GM19438 (cell line): ENCODE results near the gene CHL1.

Experiments used
- ATAC-seq: cut with Tn5 transposase; IDR thresholded peaks from one replicate; pipeline ENCODE4 v1.9.1; 2021; ENCODE audit warnings: low read depth; ENCODE audit not compliant: unreplicated experiment

CHL1 gene

DNA sequence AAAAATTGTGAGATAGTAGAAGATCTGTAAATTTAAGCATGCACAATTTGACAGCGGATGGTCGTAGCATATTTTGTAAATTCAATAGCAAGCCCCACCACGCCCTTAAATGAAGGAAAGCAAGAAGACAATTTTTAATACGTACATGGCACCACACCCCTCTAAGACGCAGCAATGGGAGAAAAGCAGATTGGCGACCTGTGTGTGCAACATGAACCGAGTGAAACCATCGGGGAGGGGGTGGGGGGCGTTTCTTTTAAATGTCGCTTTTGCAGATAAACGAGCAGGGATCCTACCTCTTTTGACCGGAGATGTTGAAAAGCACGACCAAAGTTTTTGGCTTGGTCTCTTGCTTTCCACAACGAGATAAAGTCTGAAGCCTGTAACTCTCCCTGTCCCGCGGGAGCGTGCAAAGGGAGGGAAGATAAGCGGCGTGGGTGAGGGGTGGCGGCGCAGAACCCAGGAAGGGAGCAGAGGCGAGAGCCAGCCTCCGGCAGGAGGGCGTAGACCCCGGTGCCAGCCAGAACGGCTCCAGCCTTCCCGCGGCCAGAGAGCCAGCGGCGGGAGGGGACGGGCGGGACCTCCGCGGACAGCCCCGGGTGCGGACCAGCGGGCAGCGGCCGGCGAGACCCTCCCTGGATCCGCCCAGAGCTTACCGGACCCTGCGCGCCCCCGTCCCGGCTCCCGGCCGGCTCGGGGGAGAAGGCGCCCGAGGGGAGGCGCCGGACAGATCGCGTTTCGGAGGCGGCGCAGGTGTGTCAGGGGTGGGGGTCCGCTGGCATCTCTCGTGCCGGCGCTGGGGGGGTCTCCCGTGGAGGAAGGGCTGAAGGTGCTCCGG is at the start of gene CHL1:
CHL1 (plus strand) TSS at position 453 of the 838 bp plus-strand sequence. CDS start 123,014 bp downstream, outside the sequence.
- no peak for ATAC-seq

GRCh38 chr3:151614-152189 is 44.9 kb upstream of the CHL1 start:
- no peak for ATAC-seq

DNA sequence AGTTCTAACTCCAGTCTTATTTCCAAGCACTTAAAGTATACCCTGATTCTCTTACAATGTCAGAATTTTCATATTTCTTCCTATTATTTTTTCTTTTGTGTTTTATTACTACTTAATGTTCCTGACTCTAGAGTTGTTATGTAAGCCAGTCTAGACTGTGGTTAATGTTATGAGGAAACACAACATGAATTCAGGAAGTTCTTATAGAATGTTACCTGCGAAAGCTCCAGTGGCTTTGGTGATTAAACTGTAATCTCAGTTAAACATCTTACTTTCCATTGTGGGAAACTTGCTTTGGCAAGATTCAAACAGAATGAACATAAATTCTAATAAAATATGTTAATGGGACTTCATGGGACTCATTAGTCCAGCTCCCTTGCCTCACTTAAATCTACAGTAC is 36.6 kb upstream of the CHL1 start:
- ATAC-seq: no peak

GRCh38 chr3:166071-166470 is 30.5 kb upstream of the CHL1 start:
- ATAC-seq: no peak

DNA sequence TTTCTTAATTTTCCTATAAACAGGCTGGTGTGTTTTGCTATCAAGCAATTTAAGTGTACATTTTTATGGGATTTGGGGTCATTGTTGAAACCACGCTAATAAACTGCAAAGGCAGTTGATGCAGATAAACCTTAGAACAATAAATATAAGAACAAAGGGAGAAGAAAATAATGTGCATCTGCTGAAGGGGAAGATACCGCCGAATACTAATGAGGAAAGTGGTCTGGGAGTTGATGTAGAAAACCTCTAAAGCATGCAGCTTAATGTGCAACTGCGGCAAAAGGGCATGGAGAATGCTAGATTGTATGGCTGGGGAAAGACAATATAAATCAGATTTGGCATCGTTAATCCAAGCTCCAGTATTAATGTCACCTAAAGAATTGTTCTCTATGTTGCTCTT is 29.8 kb upstream of the CHL1 start:
- ATAC-seq: no peak

DNA sequence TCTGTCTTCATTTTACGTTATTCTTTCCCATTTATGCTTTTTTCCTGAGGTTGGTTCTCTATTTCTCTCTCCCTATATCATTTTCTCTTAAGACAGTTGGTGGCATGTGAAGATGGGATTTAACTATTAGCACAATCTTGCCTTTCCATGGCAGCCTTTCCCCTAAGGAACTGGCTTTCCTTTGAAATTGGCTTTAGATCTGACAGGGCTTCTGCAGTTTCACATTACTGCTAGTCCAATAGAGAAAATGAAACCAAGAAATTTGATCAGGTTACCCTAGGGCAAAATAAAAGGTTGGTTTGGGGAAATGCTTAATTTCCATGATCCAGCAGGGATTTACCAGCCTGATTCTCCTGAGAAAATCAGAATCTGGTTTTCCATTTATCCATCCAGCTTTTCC is 22.7 kb upstream of the CHL1 start:
- peak; percentile 92 for ATAC-seq

DNA sequence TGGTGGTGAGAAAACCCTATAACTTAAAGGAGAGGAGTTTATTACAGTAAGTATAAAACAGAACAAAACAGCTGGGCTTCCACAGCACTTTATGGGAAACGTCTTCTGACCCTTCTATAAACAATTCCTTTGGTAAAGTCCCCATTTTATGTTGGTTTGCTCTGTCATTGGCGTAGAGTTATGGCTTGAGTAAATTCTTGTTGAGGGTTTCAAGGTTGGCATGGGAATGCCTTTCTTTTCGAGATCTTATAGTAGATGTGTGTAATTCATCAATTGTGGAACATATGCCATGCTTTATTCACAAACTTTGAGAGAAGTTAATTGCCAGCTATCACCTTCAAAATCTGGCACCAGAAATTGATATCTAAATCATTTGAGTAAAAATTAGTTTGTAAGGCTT is 11.6 kb upstream of the CHL1 start:
- no peak for ATAC-seq

DNA sequence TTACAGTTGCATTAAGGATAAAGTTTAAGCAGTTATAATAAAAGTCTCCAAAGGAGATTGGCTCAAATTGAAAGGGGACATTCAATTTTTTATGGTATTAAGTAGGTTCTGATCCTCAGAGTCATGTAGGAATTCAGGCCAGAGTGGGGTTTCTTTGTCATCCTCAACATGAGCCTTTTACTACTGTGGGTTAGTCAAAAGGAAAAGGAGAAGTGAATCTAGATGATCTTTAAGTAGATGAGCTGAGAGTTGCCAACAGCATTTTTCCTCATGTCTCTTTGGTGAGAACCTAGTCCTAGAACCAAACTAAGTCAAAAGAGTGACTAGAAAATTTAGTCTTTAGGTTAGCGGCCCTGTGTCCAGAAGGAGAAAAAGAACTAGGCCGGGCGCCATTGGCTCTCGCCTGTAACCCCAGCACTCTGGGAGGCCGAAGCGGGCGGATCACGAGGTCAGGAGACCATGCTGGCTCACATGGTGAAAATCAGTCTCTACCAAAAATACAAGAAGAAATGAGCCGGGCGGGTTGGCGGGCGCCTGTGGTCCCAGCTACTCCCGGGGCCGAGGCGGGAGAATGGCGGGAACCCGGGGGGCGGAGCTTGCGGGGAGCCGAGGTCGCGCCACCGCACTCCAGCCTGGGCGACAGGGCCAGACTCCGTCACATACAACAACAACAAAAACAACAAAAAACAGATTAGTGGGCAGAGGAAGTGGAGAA is 4.2 kb upstream of the CHL1 start:
- ATAC-seq: peak; percentile 46

- no peak for ATAC-seq
These were observed 2.6 kb upstream of the CHL1 start for GRCh38 chr3:194001-194400.

DNA sequence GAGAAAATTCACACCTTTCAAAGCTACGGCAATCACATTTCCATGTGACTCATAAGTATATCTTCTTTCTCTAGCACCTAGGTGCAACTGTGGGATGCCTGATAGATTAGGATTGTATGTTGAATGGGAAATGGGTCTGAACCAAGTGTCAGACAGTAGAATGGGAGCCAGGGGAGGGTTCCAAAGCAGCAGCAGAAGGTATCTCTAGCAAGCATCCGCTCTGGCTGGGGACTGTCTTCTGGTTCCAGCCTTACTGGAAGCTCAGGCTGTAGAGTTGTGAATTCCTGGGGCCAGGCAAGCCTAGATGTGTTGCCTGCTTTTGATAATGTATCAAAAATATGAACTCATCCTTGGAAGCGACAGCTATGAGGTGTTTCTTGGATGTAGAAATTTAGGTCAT is 2.1 kb upstream of the CHL1 start:
- ATAC-seq: no peak

GRCh38 chr3:195666-196065 is 897 bp upstream of the CHL1 start:
- ATAC-seq: no peak

DNA sequence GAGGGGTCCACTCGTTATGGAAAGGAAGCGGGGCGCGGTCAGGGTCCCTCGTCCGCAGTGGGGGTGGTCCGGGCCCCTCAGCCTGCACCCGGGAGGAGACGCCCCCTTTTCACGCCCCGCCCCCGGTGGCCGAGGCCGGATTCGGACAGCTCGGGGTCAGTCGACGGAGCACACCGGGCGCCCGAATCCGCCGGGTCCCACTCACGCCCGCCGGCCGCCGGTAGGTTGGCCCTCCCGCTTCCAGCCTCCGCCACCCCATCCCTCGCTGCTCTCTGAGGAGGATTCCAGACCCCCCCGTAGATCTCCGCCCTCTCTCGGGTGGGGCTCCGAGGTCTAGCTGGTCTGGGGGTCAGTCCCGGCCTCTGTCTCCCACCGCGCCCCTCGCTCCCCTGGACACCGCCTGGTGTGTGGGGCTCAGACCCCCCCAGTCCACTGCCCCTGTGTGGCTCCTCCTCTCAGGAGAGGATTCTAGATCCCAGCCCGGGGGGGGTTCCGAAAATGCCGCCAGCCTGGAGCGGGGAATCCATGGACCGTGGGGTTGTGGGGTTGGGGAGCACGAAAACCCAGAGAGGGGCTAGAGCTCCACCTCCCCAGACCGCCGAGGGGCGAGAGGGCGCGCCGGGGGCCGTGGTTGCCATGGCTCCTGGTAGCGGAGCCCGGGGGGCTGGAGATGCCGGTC is 725 bp downstream of the CHL1 start:
- ATAC-seq: peak; percentile 38

GRCh38 chr3:197828-198491 is 1.4 kb downstream of the CHL1 start:
- ATAC-seq: peak; percentile 44

DNA sequence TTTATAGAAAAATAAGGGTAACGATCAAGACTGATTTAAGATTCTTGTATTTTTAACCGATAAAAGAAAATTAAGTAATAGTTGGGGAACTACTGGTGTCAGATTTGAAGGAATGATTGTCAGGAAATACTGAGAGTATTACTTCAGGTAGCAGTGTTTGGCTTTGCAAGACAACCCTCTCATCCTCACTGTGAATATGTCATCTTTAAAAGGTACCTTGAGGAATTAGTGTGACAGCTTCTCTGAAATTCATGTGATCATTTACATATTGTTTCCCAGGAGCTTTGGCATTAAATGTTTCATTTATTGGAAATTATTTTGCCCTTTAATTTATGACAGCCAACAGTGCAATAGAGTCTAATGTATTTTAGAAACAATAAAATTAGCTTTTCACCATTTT is 3.3 kb downstream of the CHL1 start:
- no peak for ATAC-seq

DNA sequence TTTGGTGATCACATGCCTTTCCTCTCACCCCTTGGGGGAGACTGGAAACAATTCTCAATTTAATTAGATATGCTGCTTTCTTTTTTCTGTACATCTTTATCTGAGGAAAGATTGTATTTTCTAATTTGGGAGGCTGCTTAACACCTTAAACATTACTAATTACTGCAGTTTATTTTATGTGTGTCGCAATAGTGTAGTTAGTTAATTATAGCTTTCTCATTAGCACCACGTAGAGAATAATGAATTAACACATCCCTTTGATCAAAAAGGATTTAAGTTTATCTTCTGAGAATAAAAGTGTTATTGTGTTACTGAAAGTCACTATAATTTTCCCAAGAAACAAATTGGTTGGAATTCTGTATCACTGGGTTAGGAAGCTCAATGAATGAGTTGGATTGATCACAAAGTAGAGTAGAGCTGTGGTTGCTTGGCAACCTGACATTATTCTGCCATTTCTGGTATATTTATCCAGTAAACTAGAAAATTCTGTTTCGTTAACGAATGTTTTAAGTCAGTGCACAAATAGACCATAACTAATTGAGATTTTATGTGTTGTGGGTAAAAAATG is 4.3 kb downstream of the CHL1 start:
- no peak for ATAC-seq

GRCh38 chr3:204102-204501 is 7.5 kb downstream of the CHL1 start:
- ATAC-seq: no peak

DNA sequence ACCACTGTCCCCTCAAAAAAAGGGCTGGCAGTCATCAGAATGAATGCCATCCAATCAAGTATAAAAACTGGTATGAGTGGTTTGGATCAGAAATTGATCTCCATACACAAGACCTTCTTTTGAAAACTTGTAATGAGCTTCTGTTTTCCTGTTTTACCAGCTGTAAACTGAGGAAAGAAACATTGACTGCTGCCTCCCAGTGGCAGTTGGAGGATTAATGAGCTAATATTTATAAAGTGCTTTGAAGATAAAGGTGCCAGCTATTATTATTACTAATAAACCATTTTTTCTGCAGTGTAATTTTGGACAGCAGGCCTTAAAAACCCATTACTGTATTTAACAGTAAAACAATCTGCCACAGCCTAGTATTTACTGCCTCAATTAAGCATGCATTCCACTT is 11.4 kb downstream of the CHL1 start:
- ATAC-seq: no peak

DNA sequence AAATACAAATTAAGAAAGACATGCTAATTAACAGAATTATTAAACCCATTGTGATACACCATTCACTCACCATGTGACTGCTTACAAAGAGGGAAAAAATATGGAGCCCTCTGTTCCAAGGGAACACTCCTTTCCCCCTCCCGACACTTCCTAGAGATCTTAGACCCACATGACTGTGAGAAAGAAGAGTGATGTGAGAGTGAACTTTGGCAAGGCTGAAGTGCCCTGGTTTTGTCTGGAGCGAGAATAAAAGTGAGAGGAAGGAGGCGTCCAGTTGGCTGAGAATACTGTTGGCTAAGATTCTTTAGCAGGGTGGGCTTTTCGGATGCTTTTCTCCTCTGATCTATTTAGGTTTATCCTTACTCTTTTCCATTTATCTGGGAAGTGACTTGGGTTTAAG is 14.1 kb downstream of the CHL1 start:
- ATAC-seq: no peak

DNA sequence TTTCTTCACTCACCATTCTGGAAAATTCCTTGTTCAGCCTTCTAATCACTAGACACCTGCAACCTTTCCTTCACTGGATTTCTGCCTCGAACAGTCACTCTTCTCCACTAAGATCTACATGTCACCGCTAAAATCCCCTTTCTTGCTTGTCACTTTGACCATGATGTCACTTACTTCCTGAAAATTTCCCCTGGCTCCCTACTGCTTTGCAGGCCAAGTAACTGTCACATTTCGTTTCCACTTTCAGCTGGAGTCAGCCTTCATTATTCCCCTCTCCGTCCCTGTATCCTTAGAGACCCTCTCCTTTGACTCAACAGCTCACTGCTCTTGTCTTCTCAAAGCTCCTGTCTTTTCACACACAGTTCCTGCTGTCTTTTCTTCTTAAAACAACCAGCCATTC is 15.9 kb downstream of the CHL1 start:
- ATAC-seq: peak; percentile 88

- ATAC-seq: no peak
These were observed 20.7 kb downstream of the CHL1 start for GRCh38 chr3:217099-217813.
